Skeletal muscle satellite cell (primary cell): ENCODE results near the gene ATF7.

Experiments
- H3K27me3 ChIP-seq: 2 replicates; pipeline ENCODE4 v1.7.0; 2013; ENCODE audit warnings: low read length; ENCODE audit not compliant: control insufficient read depth, insufficient read depth
- H3K36me3 ChIP-seq: 2 replicates; pipeline ENCODE4 v1.7.0; 2013; ENCODE audit warnings: mild to moderate bottlenecking, control low read depth, low read length; ENCODE audit not compliant: insufficient read depth
- H3K4me1 ChIP-seq: 2 replicates; pipeline ENCODE4 v1.7.0; 2013; ENCODE audit warnings: low read length; ENCODE audit not compliant: control insufficient read depth, insufficient read depth
- H3K4me2 ChIP-seq: 2 replicates; pipeline ENCODE4 v1.7.0; 2013; ENCODE audit warnings: mild to moderate bottlenecking, low read length
- H3K4me3 ChIP-seq: 2 replicates; pipeline ENCODE4 v1.7.0; 2013; ENCODE audit warnings: low read length
- H3K9ac ChIP-seq: 2 replicates; pipeline ENCODE4 v1.7.0; 2013; ENCODE audit warnings: mild to moderate bottlenecking, low read depth, low read length, moderate library complexity
- H3K9me3 ChIP-seq: replicated peaks from 2 replicates; pipeline ENCODE4 v1.7.0; 2013; ENCODE audit warnings: mild to moderate bottlenecking, control low read depth, low read length

ATF7 gene

DNA sequence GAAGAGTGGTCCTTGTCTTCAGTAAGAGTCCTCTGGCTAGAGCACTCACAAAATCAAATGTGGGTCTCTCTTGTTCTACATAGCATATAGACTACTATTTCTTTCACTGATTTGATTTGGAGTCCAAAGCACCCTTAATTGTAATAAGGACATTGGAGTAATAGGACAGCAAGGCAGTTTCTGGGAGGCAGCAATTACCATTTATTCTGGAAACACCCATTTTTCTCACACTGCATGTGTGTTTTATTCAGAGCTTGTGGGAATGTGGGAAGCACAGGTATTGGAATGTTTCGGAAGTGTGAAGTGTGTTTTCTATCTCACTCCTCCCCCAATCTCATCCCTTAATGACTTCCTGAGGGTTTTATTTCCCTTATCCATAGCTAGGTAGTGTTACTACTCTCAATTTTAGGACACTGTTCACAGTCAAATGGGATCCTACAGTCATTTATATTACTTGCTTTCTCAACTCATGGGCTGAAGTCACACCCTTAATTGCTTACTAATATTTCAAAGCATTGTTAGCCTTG, 154.1 kb downstream of the ATF7 start:
- Histone ChIP-seq H3K4me1 (peaks cover 14% of the 10 kb centered on the region), H3K27me3 (no peaks in the 10 kb centered on the region), H3K4me2 (no peak overlapping the region), H3K9me3 (no peaks in the 10 kb centered on the region), H3K4me3 (no peak overlapping the region), H3K36me3 (peaks cover 98% of the 10 kb centered on the region), H3K9ac (no peak overlapping the region)

DNA sequence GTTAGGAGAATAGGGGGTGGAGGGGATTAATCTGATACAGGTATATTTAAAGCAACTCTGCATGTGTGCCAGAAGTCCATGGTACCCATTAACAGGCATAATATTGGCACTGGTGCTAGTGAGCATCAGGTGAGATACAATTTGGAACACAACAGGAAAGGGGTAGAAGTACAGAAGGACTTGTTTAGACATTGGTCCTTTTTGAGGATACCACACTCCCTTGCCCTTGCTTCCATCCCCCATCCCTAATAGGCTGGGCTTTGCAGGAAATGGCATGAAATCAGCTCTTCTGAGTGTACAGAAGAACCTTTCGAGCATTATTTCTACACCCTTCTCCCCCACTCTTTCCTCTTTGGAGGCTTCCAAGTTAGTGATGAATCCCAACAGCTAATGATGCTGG, 157.9 kb downstream of the ATF7 start:
- no peak overlapping the region for H3K4me3 ChIP-seq
- no peak overlapping the region for H3K9ac ChIP-seq
- H3K4me1 ChIP-seq = peaks cover 10% of the 10 kb centered on the region
- no peaks in the 10 kb centered on the region for H3K9me3 ChIP-seq
- no peaks in the 10 kb centered on the region for H3K27me3 ChIP-seq
- no peak overlapping the region for H3K4me2 ChIP-seq
- H3K36me3 ChIP-seq = peaks cover 97% of the 10 kb centered on the region

- Histone ChIP-seq H3K9me3 (no peaks in the 10 kb centered on the region), H3K9ac (no peak overlapping the region), H3K36me3 (peaks cover 97% of the 10 kb centered on the region), H3K4me3 (no peak overlapping the region), H3K4me1 (peaks cover 10% of the 10 kb centered on the region), H3K4me2 (no peak overlapping the region), H3K27me3 (no peaks in the 10 kb centered on the region)
Measured at GRCh38 chr12:53467880-53468279, 158.3 kb downstream of the ATF7 start.

DNA sequence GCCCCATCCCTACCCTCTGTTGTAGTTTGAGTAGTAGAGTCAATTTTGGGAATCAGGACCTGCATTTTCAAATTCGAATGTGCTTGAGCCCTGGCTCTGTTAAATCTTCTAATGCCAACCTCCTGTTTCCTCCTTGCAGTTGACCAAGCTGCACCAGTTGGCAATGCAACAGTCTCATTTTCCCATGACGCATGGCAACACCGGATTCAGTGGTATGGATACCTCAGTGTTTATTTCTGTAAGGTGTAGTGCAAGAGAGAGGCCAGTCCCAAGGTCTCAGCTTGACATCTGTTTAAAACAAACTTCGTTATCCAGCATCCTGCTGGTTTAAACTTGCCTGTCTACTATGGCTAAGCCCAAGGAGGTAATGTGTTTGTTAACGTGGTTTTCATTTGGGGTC, 159.1 kb downstream of the ATF7 start:
- no peak overlapping the region for H3K4me3 ChIP-seq
- no peaks in the 10 kb centered on the region for H3K27me3 ChIP-seq
- no peaks in the 10 kb centered on the region for H3K9me3 ChIP-seq
- H3K4me1 ChIP-seq = peaks cover 2% of the 10 kb centered on the region
- no peak overlapping the region for H3K4me2 ChIP-seq
- peaks cover 97% of the 10 kb centered on the region for H3K36me3 ChIP-seq
- H3K9ac ChIP-seq = no peak overlapping the region

DNA sequence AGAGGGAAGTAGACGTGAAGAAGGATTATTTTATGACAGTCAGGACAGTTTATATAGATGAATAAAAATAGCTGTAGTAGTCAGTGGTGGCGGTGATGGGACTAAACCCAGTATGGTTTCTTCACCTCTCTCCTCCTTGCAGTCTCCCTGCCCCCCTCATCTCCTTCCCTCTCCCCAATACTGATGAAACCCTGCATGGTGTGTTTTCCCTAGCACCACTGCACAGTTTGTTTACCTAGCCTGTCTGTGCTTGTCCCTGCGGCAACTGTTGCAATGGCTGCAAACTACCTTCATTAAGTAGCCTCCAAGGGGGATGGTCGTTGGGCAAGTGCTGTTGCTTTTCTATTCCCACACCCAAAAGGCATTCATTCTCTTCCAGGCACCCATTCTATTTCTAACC, 159.5 kb downstream of the ATF7 start:
- Histone ChIP-seq H3K27me3 (no peaks in the 10 kb centered on the region), H3K36me3 (peaks cover 97% of the 10 kb centered on the region), H3K9ac (no peak overlapping the region), H3K9me3 (no peaks in the 10 kb centered on the region), H3K4me2 (no peak overlapping the region), H3K4me1 (no peaks in the 10 kb centered on the region), H3K4me3 (no peak overlapping the region)

GRCh38 chr12:53465679-53466078, 160.5 kb downstream of the ATF7 start:
- Histone ChIP-seq H3K4me3 (no peak overlapping the region), H3K36me3 (peaks cover 97% of the 10 kb centered on the region), H3K9me3 (no peaks in the 10 kb centered on the region), H3K27me3 (no peaks in the 10 kb centered on the region), H3K4me2 (no peak overlapping the region), H3K4me1 (no peaks in the 10 kb centered on the region), H3K9ac (no peak overlapping the region)

GRCh38 chr12:53464685-53465418, 161.3 kb downstream of the ATF7 start:
- Histone ChIP-seq H3K27me3 (no peaks in the 10 kb centered on the region), H3K4me3 (no peak overlapping the region), H3K9ac (no peak overlapping the region), H3K4me1 (no peaks in the 10 kb centered on the region), H3K4me2 (no peak overlapping the region), H3K36me3 (peaks cover 98% of the 10 kb centered on the region), H3K9me3 (no peaks in the 10 kb centered on the region)

DNA sequence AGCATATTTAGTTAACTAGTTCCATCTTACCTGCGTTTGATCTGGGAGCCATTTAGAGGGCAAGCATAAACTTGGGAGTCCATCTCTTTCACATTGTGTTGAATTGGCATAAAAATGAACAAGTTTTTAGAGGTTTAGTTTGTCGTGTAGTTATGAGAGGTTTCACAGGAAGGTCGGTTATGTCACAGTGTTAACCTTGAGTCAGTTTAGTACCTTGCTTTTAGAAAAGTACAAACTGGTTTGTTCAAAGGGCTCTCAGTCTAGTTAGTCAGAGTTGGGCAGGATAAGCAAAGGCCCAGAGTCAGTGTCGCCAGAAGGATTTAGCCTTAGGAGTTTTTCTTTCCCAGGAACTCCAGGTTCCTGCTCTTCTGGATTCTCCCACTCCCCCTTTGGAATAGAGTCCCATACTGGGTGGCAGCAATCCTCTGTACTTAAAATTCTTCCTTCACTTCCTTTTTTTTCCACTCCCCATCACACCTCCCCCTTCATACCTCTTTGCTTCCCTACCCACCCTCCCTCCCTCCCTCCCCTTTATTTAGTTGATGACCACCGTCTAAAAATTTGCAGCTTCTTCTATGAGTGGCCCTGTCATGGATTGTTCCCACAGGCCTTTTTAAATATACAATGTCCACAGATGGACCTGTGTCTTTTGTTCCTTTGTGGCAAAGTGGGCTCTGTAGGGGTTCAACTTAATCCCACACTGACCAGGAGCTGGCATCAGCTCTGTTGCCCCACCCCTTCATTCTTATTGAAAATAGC, 162.2 kb downstream of the ATF7 start:
- H3K9ac ChIP-seq = no peak overlapping the region
- no peaks in the 10 kb centered on the region for H3K27me3 ChIP-seq
- no peak overlapping the region for H3K4me2 ChIP-seq
- no peaks in the 10 kb centered on the region for H3K4me1 ChIP-seq
- peaks cover 98% of the 10 kb centered on the region for H3K36me3 ChIP-seq
- no peak overlapping the region for H3K4me3 ChIP-seq
- H3K9me3 ChIP-seq = no peaks in the 10 kb centered on the region

DNA sequence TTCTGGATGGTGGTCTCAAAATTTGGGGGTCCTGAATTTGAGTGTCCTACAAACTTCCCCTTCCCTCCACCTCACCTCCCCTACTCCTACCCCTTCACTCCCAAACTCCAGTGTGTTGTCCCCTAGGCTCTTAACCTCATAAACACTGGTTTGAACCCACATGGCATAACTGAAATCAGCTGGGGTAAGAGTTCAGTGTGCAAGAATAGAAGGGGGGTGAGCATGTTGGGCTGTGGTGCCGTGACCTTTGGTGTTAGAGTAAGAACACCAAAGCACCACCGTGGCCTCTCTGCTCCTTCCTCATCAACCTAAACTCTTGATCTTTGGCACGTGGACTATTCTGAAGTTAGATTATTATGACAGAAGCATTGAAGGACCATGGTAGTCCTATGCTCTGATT, 163.2 kb downstream of the ATF7 start:
- Histone ChIP-seq H3K4me3 (no peak overlapping the region), H3K4me1 (no peaks in the 10 kb centered on the region), H3K36me3 (peaks cover 99% of the 10 kb centered on the region), H3K9ac (no peak overlapping the region), H3K4me2 (no peak overlapping the region), H3K27me3 (no peaks in the 10 kb centered on the region), H3K9me3 (no peaks in the 10 kb centered on the region)

DNA sequence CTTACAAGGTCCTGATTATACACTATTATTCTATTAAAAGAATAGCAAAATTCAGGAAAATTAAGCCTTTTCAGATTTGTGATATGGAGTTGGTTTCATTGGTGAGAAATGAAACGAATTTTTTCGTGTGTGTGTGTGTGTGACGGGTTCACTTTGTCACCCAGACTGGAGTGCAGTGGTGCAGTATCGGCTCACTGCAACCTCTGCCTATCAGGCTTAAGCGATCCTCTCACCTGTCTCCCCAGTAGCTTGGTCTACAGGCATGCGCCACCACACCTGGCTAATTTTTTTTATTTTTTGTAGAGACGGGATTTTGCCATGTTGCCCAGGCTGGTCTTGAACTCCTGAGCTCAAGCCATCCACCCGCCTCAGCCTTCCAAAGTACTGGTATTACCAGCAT, 164.6 kb downstream of the ATF7 start:
- Histone ChIP-seq H3K27me3 (no peaks in the 10 kb centered on the region), H3K9me3 (no peaks in the 10 kb centered on the region), H3K4me3 (no peak overlapping the region), H3K9ac (no peak overlapping the region), H3K36me3 (peaks cover 99% of the 10 kb centered on the region), H3K4me1 (no peaks in the 10 kb centered on the region), H3K4me2 (no peak overlapping the region)

- H3K36me3 ChIP-seq = peaks cover 99% of the 10 kb centered on the region
- no peaks in the 10 kb centered on the region for H3K27me3 ChIP-seq
- no peaks in the 10 kb centered on the region for H3K9me3 ChIP-seq
- H3K9ac ChIP-seq = no peak overlapping the region
- no peak overlapping the region for H3K4me3 ChIP-seq
- H3K4me1 ChIP-seq = no peaks in the 10 kb centered on the region
- no peak overlapping the region for H3K4me2 ChIP-seq
Measured at GRCh38 chr12:53461059-53461458, 165.1 kb downstream of the ATF7 start.
